ENCODE measurements around the gene KCNMB1.

DNA sequence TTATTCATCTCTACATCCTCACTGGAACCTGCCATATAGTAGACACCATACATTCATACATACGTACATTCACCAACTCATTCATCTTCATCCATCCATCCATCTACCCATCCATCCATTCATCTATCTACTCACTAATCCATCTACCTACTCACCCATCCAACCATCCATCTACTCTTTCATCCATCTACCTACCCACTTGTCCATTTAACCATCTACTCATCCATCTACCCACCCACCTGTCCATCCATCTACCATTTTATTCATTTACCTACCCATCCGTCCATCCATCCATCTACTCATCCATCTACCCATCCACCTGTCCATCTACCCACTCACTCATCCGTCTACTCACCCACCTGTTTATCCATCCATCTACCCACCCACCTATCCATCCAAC lies 59.6 kb downstream of the KCNMB1 start:
- TF ChIP-seq, protein P1, sequence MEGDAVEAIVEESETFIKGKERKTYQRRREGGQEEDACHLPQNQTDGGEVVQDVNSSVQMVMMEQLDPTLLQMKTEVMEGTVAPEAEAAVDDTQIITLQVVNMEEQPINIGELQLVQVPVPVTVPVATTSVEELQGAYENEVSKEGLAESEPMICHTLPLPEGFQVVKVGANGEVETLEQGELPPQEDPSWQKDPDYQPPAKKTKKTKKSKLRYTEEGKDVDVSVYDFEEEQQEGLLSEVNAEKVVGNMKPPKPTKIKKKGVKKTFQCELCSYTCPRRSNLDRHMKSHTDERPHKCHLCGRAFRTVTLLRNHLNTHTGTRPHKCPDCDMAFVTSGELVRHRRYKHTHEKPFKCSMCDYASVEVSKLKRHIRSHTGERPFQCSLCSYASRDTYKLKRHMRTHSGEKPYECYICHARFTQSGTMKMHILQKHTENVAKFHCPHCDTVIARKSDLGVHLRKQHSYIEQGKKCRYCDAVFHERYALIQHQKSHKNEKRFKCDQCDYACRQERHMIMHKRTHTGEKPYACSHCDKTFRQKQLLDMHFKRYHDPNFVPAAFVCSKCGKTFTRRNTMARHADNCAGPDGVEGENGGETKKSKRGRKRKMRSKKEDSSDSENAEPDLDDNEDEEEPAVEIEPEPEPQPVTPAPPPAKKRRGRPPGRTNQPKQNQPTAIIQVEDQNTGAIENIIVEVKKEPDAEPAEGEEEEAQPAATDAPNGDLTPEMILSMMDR (IDR thresholded peaks at IDR 0.05; ENCODE audit: poor library complexity, severe bottlenecking): no peak
- TF ChIP-seq, protein P2, sequence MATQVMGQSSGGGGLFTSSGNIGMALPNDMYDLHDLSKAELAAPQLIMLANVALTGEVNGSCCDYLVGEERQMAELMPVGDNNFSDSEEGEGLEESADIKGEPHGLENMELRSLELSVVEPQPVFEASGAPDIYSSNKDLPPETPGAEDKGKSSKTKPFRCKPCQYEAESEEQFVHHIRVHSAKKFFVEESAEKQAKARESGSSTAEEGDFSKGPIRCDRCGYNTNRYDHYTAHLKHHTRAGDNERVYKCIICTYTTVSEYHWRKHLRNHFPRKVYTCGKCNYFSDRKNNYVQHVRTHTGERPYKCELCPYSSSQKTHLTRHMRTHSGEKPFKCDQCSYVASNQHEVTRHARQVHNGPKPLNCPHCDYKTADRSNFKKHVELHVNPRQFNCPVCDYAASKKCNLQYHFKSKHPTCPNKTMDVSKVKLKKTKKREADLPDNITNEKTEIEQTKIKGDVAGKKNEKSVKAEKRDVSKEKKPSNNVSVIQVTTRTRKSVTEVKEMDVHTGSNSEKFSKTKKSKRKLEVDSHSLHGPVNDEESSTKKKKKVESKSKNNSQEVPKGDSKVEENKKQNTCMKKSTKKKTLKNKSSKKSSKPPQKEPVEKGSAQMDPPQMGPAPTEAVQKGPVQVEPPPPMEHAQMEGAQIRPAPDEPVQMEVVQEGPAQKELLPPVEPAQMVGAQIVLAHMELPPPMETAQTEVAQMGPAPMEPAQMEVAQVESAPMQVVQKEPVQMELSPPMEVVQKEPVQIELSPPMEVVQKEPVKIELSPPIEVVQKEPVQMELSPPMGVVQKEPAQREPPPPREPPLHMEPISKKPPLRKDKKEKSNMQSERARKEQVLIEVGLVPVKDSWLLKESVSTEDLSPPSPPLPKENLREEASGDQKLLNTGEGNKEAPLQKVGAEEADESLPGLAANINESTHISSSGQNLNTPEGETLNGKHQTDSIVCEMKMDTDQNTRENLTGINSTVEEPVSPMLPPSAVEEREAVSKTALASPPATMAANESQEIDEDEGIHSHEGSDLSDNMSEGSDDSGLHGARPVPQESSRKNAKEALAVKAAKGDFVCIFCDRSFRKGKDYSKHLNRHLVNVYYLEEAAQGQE (IDR thresholded peaks at IDR 0.05; ENCODE audit: borderline replicate concordance): no peak
- TF ChIP-seq EZH2 (IDR thresholded peaks at IDR 0.05; ENCODE audit: borderline replicate concordance, insufficient read depth, low read length, poor library complexity, severe bottlenecking): no peak
